Bronchial smooth muscle cell (primary cell): ENCODE results near the gene HOXA11. TPM values are rescaled to one million over a fixed set of nuclear protein-coding genes. Genes with fewer than 3 reads are reported as not detected.

Experiments
- total RNA-seq: library from RNA; depleted of rRNA; stranded (reverse); fragments of >200 nt; gene quantifications from 2 replicates; pipeline ENCODE4 v1.2.1, GENCODE V29; 2014

Gene HOXA11
- 0.16 TPM in 1 of 2 replicates, not detected in the other for total RNA-seq

DNA sequence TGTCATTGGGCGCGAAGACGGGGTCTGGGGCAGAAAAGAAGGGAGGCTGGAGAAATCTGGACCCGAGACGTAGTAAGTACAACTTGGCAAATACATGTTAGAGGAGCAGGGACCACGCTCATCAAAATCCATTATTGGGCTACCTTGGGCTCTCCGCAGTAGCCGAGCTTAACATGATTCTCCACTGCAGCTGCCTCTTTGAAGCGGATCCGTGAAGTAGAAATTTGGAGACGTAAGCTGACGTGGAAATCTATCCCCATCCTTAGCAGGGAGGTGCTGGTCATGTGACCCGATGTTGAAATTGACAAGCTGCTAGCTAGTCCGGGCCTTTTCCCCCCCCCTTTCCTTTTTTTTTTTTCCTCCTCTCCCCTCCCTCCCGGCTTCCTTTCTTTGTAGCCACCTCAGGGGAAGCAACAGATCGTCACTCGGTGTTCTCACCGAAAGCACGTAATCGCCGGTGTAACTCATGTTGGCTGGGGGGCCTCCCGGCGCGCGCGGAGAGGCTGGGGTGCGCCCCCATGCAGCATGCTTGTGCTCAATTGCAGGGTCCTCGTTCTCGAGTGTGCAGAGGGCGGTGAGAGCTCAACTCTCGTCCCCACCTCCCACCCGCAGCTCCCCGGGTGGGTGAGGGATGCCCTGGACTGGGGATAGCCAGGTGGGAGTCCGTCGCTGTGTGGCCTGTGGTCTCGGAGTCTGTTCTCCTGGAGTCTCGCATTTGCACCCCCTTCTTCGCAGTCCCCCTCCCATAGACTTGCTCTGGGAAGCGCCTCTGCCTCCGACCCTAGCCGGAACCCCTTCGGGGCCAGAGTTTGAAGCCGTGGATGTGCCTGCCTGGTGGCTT, at the start of gene HOXA11:
TSS of gene HOXA11 (minus strand) at position 220 of the 841 bp plus-strand sequence. CDS start at position 132, 88 bp downstream.

DNA sequence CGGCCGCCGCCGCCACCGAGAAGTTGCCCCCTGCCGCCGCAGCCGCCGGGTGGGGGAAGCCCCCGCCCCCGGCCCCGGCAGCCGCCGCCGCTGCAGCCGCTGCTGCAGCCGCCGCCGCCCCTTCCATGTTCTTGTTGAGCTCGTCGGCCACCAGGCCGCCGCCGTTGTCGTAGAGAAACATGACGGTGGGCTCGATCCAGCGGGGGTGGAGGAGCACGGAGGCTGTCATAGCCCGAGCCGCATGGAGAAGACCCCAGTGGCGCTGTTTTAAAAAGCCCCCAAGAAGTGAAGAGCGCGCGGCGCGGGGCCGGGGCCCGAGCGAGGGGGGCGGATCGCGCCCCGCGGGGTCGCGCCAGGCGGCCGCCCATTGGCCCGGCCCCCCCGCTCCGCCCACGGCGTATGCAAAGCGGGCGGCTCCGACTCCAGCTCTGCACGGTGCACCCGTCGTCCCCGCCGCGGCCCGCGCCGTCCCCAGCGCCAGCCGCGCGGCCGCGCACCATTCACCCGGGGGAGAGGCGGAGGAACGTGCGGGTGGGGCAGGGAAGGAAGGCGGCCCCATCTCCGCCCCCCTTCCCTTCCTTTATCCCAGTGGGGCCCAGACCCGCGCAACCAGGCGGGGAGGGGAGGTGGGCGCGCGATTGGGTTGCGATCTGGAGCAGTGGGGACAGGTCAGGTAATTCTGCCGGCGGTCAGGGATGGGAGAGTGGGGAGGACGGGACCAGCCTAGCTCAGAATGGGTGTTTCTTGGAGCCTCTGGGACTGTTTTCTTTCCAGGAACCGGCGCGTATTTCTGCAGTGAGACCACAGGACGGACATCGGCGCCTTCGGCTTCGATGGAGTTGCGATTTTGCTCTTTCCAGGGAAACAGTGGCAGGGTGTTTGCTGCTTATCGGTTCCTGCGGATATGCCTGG, 15.1 kb upstream of the HOXA11 start, which contains the start of gene HOXA13:
TSS of gene HOXA13 (minus strand) at position 243 of the 912 bp plus-strand sequence. CDS start at position 229, 14 bp downstream.

DNA sequence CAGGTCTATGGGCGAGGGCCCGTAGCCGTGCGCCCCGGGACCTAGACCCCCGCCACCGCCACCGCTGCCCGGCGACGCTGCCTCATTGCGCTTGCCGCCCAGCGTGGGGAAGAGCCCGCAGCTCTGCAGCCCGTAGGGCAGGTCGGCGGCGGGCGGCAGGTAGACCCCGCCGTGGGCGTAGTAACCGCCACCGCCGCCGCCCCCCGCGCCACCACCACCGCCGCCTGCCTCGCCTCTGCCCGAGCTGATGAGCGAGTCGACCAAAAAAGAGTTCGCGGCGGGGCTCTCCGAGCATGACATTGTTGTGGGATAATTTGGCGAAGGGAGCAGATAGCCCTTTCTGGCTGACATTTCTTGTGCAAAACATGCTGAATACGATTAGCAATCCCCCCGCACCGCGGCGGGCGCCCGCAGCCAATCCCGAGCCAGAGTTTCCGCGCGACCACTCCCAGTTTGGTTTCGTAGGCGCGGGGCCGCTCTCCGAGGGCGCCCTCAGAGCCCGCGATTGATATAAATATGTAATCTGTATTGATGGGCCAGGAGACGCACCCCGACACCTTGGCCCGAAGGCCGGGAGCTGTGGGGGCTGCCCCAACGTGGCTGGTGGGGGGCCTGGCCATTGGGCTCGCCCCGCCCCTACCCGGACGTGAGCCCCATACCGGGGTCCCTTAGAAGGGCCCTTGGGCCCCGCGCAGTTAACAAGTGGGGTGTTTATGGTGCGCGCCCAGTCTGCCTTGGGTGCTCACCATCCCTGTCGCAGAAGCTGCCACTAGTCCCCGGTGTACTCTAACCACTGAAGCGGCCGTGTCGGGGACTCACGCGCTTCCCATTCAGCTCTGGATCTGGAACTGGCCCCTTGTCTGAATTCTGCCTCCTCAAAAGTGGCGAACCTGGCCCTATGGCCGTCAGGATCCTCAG, 10.8 kb downstream of the HOXA11 start, which contains the start of gene HOXA10:
TSS of gene HOXA10 (minus strand) at position 365 of the 918 bp plus-strand sequence. CDS start at position 351, 14 bp downstream.

DNA sequence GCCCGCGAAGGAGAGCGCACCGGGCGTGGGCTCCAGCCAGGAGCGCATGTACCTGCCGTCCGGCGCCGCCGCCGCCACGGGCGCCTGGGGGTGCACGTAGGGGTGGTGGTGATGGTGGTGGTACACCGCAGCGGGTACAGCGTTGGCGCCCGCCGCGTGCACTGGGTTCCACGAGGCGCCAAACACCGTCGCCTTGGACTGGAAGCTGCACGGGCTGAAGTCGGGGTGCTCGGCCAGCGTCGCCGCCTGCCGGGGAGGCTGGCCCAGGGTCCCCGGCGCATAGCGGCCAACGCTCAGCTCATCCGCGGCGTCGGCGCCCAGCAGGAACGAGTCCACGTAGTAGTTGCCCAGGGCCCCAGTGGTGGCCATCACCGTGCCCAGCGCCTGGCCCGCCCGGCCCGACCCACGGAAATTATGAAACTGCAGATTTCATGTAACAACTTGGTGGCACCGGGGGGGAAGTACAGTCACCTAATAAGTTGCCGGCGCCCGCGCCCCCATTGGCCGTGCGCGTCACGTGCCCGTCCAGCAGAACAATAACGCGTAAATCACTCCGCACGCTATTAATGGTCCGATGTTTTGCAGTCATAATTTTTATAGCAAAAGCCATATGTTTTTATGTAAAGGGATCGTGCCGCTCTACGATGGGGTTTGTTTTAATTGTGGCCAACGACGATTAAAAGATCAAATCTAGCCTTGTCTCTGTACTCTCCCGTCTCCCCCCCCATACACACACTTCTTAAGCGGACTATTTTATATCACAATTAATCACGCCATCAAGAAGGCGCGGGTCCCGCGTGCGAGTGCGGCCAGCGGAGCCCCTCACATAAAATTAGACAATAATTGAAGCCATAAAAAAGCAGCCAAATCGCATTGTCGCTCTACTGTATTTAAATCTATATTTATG, 19.7 kb downstream of the HOXA11 start, which contains the start of gene HOXA9:
TSS of gene HOXA9 (minus strand) at position 449 of the 907 bp plus-strand sequence. CDS start at position 369, 80 bp downstream.

DNA sequence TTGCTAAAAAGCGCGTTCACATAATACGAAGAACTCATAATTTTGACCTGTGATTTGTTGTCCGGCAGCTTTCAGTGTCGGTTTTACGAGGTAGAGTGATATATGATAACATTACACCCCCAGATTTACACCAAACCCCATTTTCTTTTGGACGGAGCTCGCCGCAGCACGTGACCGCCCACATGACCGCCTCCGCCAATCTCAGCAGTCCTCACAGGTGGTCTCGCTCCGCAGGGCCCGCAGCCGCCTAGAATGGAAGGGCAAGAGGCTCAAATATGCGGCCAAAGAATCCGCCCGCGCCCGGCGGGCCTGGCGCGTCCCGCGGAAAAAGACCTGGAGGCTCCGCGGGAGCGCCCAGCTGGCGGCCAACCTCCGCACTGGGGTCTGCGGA, 28.5 kb downstream of the HOXA11 start, which contains the start of gene HOXA7:
TSS of gene HOXA7 (minus strand) at position 168 of the 391 bp plus-strand sequence. CDS start at position 38, 130 bp downstream.

DNA sequence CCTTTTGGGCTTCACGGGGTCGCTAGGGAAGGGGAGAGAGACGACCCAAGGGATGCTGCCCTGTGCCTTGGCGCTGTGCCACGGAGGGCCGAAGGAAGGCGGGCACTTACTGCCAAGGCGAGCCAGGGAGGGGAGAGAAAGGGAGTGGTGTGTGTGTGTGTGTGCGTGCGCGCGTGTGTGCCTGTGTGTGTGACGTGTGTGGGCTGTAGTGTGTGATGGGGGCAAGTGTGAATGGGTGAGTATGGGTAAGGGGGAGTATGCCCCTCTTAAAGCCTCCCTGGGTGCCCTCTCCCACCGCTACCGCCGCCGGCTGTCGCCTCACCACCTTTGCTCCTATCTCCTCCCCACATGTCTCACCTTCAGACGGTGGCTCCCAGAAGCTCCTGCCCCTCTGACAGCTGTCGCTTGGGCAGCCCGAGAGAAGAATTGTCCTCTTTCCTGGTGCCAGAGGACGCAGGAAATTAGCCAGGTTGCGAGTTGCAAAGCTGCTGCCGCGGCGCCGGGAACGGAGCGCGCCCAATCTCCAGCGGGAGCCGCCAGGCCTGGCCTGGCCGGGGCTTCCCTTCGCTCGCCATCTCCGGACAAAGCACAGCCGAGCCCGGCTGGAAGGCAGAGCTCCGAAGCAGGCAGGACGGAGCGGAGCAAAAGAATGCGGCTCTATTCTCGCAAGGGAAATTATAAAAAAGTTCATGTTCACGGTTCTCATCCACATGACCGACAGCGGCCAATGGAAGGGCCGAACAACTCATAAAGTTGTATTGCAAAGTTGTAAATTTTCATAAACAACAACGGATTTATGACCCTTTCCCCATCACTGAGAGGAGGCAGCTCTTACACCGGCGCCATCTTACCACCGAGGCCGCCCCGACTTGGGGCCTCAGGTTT, 32.9 kb downstream of the HOXA11 start, which contains the start of gene HOXA3:
TSS of gene HOXA3 (minus strand) at position 653 of the 885 bp plus-strand sequence. CDS start 41,943 bp downstream, outside the sequence.

DNA sequence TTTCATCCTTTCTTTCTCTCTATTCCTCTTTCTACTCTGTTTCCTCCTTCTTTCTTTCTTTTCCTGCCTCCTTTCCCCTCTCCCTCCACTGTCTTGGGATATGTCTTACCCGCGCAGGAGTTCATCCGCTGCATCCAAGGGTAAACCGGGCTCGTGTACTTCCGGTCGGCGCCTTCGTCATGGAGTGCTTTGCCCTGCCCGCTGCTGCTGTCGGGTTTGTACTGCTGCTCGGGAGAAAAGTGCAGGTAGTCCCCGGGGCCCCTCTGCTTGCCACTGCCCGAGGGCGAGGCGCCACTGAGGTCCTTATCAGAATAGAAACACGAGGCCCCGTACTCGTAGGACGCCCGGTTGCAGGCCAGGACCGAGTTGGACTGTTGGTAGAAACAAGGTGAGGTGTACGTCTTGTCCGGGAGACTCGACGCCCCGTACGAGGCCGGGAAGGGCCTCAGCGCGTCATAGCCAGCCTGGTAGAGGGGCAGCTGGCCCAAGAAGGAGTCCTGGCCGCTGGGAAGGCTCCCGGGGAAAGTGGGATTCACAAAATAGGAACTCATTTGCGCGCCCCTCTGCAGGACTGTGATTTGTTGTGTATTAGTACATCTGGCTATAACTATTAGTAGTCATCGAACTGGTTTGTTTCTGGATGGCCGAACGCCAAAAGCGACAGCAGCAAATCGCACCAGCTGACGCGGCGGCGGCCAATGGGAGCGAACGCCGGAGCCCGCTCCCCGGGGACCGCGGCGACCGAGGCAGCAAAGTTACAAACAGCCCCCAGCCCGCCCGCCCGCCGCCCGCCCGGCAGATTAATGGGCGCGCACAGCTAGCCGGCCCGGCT, 37.6 kb downstream of the HOXA11 start, which contains the start of gene HOXA6:
TSS of gene HOXA6 (minus strand) at position 576 of the 832 bp plus-strand sequence. CDS start at position 551, 25 bp downstream.

DNA sequence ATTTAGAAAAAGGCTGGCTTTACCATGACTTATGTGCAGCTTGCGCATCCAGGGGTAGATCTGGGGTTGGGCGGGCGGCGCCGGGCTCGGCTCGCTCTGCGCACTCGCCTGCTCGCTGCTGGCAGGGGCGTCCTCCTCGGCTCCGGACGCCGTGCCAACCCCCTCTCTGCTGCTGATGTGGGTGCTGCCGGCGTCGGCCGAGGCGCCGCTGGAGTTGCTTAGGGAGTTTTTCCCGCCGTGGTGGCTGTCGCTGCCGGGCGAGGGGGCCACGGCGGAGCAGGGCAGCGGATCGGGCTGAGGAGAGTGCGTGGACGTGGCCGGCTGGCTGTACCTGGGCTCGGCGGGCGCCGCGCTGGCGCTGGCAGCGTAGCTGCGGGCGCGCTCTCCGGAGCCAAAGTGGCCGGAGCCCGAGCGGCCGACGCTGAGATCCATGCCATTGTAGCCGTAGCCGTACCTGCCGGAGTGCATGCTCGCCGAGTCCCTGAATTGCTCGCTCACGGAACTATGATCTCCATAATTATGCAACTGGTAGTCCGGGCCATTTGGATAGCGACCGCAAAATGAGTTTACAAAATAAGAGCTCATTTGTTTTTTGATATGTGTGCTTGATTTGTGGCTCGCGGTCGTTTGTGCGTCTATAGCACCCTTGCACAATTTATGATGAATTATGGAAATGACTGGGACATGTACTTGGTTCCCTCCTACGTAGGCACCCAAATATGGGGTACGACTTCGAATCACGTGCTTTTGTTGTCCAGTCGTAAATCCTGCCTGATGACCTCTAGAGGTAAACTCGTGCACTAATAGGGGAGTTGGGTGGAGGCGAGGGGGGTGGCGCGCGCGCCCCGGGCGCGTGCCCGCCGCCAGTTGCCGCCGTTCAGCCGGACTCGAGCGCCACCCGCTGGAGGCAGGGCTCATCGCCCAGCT, 41.7 kb downstream of the HOXA11 start, which contains the start of gene HOXA5:
TSS of gene HOXA5 (minus strand) at position 659 of the 927 bp plus-strand sequence. CDS start at position 585, 74 bp downstream.

Other genes with a start within 250 kb of the HOXA11 start
- 0.17 and 0.63 TPM in 2 replicates for gene HOXA1, start 89.2 kb downstream of the HOXA11 start, total RNA-seq
- 0.43 and 1.3 TPM in 2 replicates for gene HOXA2, start 82.5 kb downstream of the HOXA11 start, total RNA-seq
- gene HOXA4, start 54.5 kb downstream of the HOXA11 start, total RNA-seq, result 0.34 and 0.47 TPM in 2 replicates
- 10.3 and 26.0 TPM in 2 replicates for gene HOXA5, start 41.6 kb downstream of the HOXA11 start, total RNA-seq
- 0.09 and 0.16 TPM in 2 replicates for gene HOXA6, start 37.5 kb downstream of the HOXA11 start, total RNA-seq
- gene HOXA3, start 32.6 kb downstream of the HOXA11 start, total RNA-seq, result 1.3 and 2.4 TPM in 2 replicates
- gene HOXA7, start 28.6 kb downstream of the HOXA11 start, total RNA-seq, result under 0.01 TPM in 1 of 2 replicates, not detected in the other
- not detected in 2 replicates for gene HOXA9, start 19.7 kb downstream of the HOXA11 start, total RNA-seq
- under 0.01 TPM in 1 of 2 replicates, not detected in the other for gene HOXA10, start 10.9 kb downstream of the HOXA11 start, total RNA-seq
- not detected in 2 replicates for gene HOXA13, start 14.9 kb upstream of the HOXA11 start, total RNA-seq
- gene EVX1, start 57.6 kb upstream of the HOXA11 start, total RNA-seq, result not detected in 2 replicates